HL-60 (cell line): ENCODE data around the gene LLPH.
"Not testable (repeated sequence)": the region's sequence is repeated elsewhere in the genome, so short reads cannot be mapped to it uniquely, and the experiment has no call there.

Experiments used
- DNase-seq, 2 experiments: peaks; one replicate each; pipeline ENCODE4 v3.0.0-alpha.2; 2010 to 2020; ENCODE audit warnings: low read depth in 1 of 2, low spot score in 1 of 2
- H3K27ac ChIP-seq: fragments of 250-450 bp; sonication (Bioruptor Pico); replicated peaks from 2 replicates; pipeline ENCODE4 v1.5.1; 2020; ENCODE audit warnings: mild to moderate bottlenecking, moderate library complexity
- H3K27me3 ChIP-seq: fragments of 250-450 bp; sonication (Bioruptor Pico); 2 replicates; pipeline ENCODE4 v1.5.1; 2021; ENCODE audit warnings: mild to moderate bottlenecking, moderate library complexity; ENCODE audit not compliant: insufficient read depth, poor library complexity, severe bottlenecking
- H3K4me3 ChIP-seq: replicated peaks from 2 replicates; pipeline ENCODE4 v1.5.1; 2011; ENCODE audit warnings: mild to moderate bottlenecking, control low read depth, low read length; ENCODE audit not compliant: insufficient read depth
- CTCF ChIP-seq: IDR thresholded peaks from one replicate; pipeline ENCODE4 v1.5.1; 2011; ENCODE audit warnings: low read length, control low read depth, inconsistent platforms; ENCODE audit not compliant: insufficient read depth
- GABPA ChIP-seq: IDR thresholded peaks from 2 replicates; pipeline ENCODE4 v1.6.1; 2012; ENCODE audit warnings: low read depth
- POLR2AphosphoS5 ChIP-seq: IDR thresholded peaks from 2 replicates; pipeline ENCODE4 v1.6.1; 2012; ENCODE audit warnings: low read depth
- REST ChIP-seq: IDR thresholded peaks from 2 replicates; pipeline ENCODE4 v1.6.1; 2012; ENCODE audit warnings: low read depth; ENCODE audit not compliant: insufficient replicate concordance
- SPI1 ChIP-seq: IDR thresholded peaks from 2 replicates; pipeline ENCODE4 v1.6.1; 2012; ENCODE audit warnings: low read depth, mild to moderate bottlenecking, borderline replicate concordance
- long read RNA-seq: library from polyadenylated mRNA; unstranded; transcript quantifications from one replicate; pipeline ENCODE4 v2.0.0, GENCODE V29; 2020

Gene LLPH
- long read RNA-seq, full-length matches to known transcripts = 43 of 44 reads
- long read RNA-seq, partial matches to known transcripts = 1 of 44 reads
- long read RNA-seq, other reads (novel, unspliced or antisense) = 0 of 44 reads

- Histone ChIP-seq H3K27me3 (no peaks in the 10 kb centered on the region), H3K27ac (peak within 1 kb of the TSS; percentile 87), H3K4me3 (peak within 1 kb of the TSS; percentile 86)
- DNase-seq = peak; percentile 81 to 92
- peak; percentile 69; the same call in 1 of the 2 replicates for TF ChIP-seq SPI1
- peak; percentile 76 for TF ChIP-seq REST
- TF ChIP-seq GABPA = peak; percentile 93
- no peak for TF ChIP-seq CTCF
- peak; percentile 90 for TF ChIP-seq POLR2AphosphoS5
These were observed at the start of gene LLPH for GRCh38 chr12:66130267-66131066. TSS of gene LLPH (minus strand) at chr12:66130750. CDS start at chr12:66129106, 1,644 bp downstream.

- Histone ChIP-seq H3K4me3 (no peak overlapping the region), H3K27ac (no peak overlapping the region), H3K27me3 (no peaks in the 10 kb centered on the region)
- TF ChIP-seq CTCF (no peak), POLR2AphosphoS5 (no peak), SPI1 (no peak), REST (no peak), GABPA (no peak)
- no peak for DNase-seq
These were observed 45.8 kb upstream of the LLPH start for GRCh38 chr12:66176105-66176900.

- H3K4me3 ChIP-seq, DNase-seq, H3K27me3 ChIP-seq, H3K27ac ChIP-seq: not testable (repeated sequence)
These were observed 44.1 kb upstream of the LLPH start for GRCh38 chr12:66174391-66175325.
